GM23338 (cell line): Measurements from ENCODE around the gene ZBTB18. TPM values are rescaled to one million over a fixed set of nuclear protein-coding genes. Genes with fewer than 3 reads are reported as not detected.

Source experiments
- ATAC-seq: fragments of 200-7000 bp; cut with Tn5 transposase; 3 replicates; pipeline ENCODE4 v1.9.1; 2020
- DNase-seq: peaks from one replicate; pipeline ENCODE4 v3.0.0-alpha.2; 2015; ENCODE audit warnings: low spot score
- H2AFZ ChIP-seq: fragments of 200-600 bp; sonication (generic); 2 replicates; pipeline ENCODE4 v1.8.0; 2016; ENCODE audit warnings: antibody characterized with exemption, mild to moderate bottlenecking, moderate library complexity
- H3F3A ChIP-seq: fragments of 200-600 bp; sonication (generic); replicated peaks from 2 replicates; pipeline ENCODE4 v1.8.0; 2017; ENCODE audit warnings: antibody characterized with exemption, mixed run types, low read depth
- H3K27ac ChIP-seq: fragments of 200-600 bp; sonication (generic); 2 replicates; pipeline ENCODE4 v1.6.1; 2016; ENCODE audit warnings: low read depth
- H3K27me3 ChIP-seq: fragments of 200-600 bp; sonication (generic); 2 replicates; pipeline ENCODE4 v1.8.0; 2016; ENCODE audit warnings: mild to moderate bottlenecking, mixed run types, moderate library complexity; ENCODE audit not compliant: insufficient read depth
- H3K36me3 ChIP-seq: fragments of 200-600 bp; sonication (generic); 2 replicates; pipeline ENCODE4 v1.8.0; 2016; ENCODE audit warnings: mild to moderate bottlenecking; ENCODE audit not compliant: insufficient read depth
- H3K4me1 ChIP-seq: fragments of 200-600 bp; sonication (generic); 2 replicates; pipeline ENCODE4 v1.8.0; 2016; ENCODE audit warnings: mild to moderate bottlenecking, moderate library complexity; ENCODE audit not compliant: insufficient read depth
- H3K4me2 ChIP-seq: fragments of 200-600 bp; sonication (generic); 2 replicates; pipeline ENCODE4 v1.7.1; 2017; ENCODE audit warnings: mixed run types
- H3K4me3 ChIP-seq: fragments of 200-600 bp; sonication (generic); 2 replicates; pipeline ENCODE4 v1.6.1; 2016; ENCODE audit warnings: mixed run types
- H3K79me2 ChIP-seq: fragments of 200-600 bp; sonication (generic); replicated peaks from 2 replicates; pipeline ENCODE4 v1.8.0; 2017; ENCODE audit warnings: mild to moderate bottlenecking; ENCODE audit not compliant: insufficient read depth
- H3K9me2 ChIP-seq: fragments of 200-600 bp; sonication (generic); 2 replicates; pipeline ENCODE4 v1.8.0; 2017; ENCODE audit not compliant: insufficient read depth
- H4K20me1 ChIP-seq: fragments of 200-600 bp; sonication (generic); replicated peaks from 2 replicates; pipeline ENCODE4 v1.8.0; 2017; ENCODE audit warnings: mild to moderate bottlenecking; ENCODE audit not compliant: insufficient read depth
- H3K27ac Mint-ChIP-seq: 2 replicates; pipeline ENCODE4 v1.8.0; 2020; ENCODE audit warnings: inconsistent platforms, mild to moderate bottlenecking, moderate library complexity, mixed read lengths
- H3K27me3 Mint-ChIP-seq: 3 replicates; pipeline ENCODE4 v1.8.0; 2022; ENCODE audit warnings: low read depth, mild to moderate bottlenecking, moderate library complexity, mixed read lengths, inconsistent platforms; ENCODE audit not compliant: insufficient read depth, poor library complexity
- H3K36me3 Mint-ChIP-seq: 3 replicates; pipeline ENCODE4 v1.8.0; 2021; ENCODE audit warnings: low read depth, mild to moderate bottlenecking, inconsistent platforms, moderate library complexity, mixed read lengths
- H3K4me1 Mint-ChIP-seq: 3 replicates; pipeline ENCODE4 v1.8.0; 2020; ENCODE audit warnings: mild to moderate bottlenecking, inconsistent platforms, mixed read lengths
- H3K4me3 Mint-ChIP-seq: 3 replicates; pipeline ENCODE4 v1.8.0; 2021; ENCODE audit warnings: moderate library complexity, mild to moderate bottlenecking, inconsistent platforms, mixed read lengths
- H3K9me3 Mint-ChIP-seq: 3 replicates; pipeline ENCODE4 v1.8.0; 2020; ENCODE audit warnings: moderate library complexity, mild to moderate bottlenecking, inconsistent platforms, mixed read lengths
- CREB1 ChIP-seq: fragments of 250-450 bp; sonication (Bioruptor Pico); IDR thresholded peaks from 2 replicates; pipeline ENCODE4 v1.5.0; 2020; ENCODE audit warnings: low read depth, mild to moderate bottlenecking, moderate library complexity
- CTCF ChIP-seq, 2 experiments: fragments of 200-600 bp in 1 of 2; sonication (generic) in 1 of 2; conservative IDR thresholded peaks; 2 replicates each; pipeline versions ENCODE4 v1.5.1 to v1.6.1; 2016 to 2017; ENCODE audit warnings: antibody characterized with exemption in 2 of 2, low read depth in 2 of 2, mild to moderate bottlenecking in 2 of 2, moderate library complexity in 1 of 2
- ETS1 ChIP-seq: IDR thresholded peaks from 2 replicates; pipeline ENCODE4 v1.6.1; 2016; ENCODE audit warnings: antibody characterized with exemption
- EZH2 ChIP-seq: fragments of 200-600 bp; sonication (generic); IDR thresholded peaks from one replicate; pipeline ENCODE4 v1.8.0; 2017; ENCODE audit warnings: antibody characterized with exemption, mild to moderate bottlenecking, low read depth; ENCODE audit not compliant: unreplicated experiment
- NANOG ChIP-seq: IDR thresholded peaks from 2 replicates; pipeline ENCODE4 v1.6.1; 2016; ENCODE audit warnings: antibody characterized with exemption, borderline replicate concordance
- POLR2AphosphoS5 ChIP-seq: IDR thresholded peaks from 2 replicates; pipeline ENCODE4 v1.6.1; 2016; ENCODE audit warnings: antibody characterized with exemption, low read depth
- REST ChIP-seq: IDR thresholded peaks from one replicate; pipeline ENCODE4 v1.6.1; 2018; ENCODE audit warnings: antibody characterized with exemption; ENCODE audit not compliant: unreplicated experiment
- STAT1 ChIP-seq: IDR thresholded peaks from one replicate; pipeline ENCODE4 v1.6.1; 2016; ENCODE audit warnings: antibody characterized with exemption; ENCODE audit not compliant: unreplicated experiment
- ZNF331 ChIP-seq: fragments of 250-450 bp; sonication (Bioruptor Pico); IDR thresholded peaks from 2 replicates; pipeline ENCODE4 v1.5.0; 2020; ENCODE audit warnings: low read depth, mild to moderate bottlenecking, moderate library complexity
- polyA plus RNA-seq: library from polyadenylated mRNA; unstranded; fragments of >200 nt; fragmentation: Nextera tagmentation; extraction: Ambion mirVana; gene quantifications from 2 replicates; pipeline ENCODE4 v1.2.1, GENCODE V29; 2016
- total RNA-seq: library from RNA; depleted of rRNA; stranded (reverse); fragments of >200 nt; shearing (Covaris generic); gene quantifications from 2 replicates; pipeline ENCODE4 v1.2.3, GENCODE V29; 2014
- TF ChIP-seq, protein P1 (sequence below): fragments of 250-450 bp; sonication (Bioruptor Pico); IDR thresholded peaks from 2 replicates; pipeline ENCODE4 v1.5.0; 2020; ENCODE audit warnings: mild to moderate bottlenecking, moderate library complexity

ZBTB18 gene
- total and polyA plus RNA-seq, 2 experiments from 2014 or later, result 5.5 to 12.2 TPM

GRCh38 chr1:244011786-244012185 is 39.3 kb upstream of the ZBTB18 start (continued):
- TF ChIP-seq, protein P1, sequence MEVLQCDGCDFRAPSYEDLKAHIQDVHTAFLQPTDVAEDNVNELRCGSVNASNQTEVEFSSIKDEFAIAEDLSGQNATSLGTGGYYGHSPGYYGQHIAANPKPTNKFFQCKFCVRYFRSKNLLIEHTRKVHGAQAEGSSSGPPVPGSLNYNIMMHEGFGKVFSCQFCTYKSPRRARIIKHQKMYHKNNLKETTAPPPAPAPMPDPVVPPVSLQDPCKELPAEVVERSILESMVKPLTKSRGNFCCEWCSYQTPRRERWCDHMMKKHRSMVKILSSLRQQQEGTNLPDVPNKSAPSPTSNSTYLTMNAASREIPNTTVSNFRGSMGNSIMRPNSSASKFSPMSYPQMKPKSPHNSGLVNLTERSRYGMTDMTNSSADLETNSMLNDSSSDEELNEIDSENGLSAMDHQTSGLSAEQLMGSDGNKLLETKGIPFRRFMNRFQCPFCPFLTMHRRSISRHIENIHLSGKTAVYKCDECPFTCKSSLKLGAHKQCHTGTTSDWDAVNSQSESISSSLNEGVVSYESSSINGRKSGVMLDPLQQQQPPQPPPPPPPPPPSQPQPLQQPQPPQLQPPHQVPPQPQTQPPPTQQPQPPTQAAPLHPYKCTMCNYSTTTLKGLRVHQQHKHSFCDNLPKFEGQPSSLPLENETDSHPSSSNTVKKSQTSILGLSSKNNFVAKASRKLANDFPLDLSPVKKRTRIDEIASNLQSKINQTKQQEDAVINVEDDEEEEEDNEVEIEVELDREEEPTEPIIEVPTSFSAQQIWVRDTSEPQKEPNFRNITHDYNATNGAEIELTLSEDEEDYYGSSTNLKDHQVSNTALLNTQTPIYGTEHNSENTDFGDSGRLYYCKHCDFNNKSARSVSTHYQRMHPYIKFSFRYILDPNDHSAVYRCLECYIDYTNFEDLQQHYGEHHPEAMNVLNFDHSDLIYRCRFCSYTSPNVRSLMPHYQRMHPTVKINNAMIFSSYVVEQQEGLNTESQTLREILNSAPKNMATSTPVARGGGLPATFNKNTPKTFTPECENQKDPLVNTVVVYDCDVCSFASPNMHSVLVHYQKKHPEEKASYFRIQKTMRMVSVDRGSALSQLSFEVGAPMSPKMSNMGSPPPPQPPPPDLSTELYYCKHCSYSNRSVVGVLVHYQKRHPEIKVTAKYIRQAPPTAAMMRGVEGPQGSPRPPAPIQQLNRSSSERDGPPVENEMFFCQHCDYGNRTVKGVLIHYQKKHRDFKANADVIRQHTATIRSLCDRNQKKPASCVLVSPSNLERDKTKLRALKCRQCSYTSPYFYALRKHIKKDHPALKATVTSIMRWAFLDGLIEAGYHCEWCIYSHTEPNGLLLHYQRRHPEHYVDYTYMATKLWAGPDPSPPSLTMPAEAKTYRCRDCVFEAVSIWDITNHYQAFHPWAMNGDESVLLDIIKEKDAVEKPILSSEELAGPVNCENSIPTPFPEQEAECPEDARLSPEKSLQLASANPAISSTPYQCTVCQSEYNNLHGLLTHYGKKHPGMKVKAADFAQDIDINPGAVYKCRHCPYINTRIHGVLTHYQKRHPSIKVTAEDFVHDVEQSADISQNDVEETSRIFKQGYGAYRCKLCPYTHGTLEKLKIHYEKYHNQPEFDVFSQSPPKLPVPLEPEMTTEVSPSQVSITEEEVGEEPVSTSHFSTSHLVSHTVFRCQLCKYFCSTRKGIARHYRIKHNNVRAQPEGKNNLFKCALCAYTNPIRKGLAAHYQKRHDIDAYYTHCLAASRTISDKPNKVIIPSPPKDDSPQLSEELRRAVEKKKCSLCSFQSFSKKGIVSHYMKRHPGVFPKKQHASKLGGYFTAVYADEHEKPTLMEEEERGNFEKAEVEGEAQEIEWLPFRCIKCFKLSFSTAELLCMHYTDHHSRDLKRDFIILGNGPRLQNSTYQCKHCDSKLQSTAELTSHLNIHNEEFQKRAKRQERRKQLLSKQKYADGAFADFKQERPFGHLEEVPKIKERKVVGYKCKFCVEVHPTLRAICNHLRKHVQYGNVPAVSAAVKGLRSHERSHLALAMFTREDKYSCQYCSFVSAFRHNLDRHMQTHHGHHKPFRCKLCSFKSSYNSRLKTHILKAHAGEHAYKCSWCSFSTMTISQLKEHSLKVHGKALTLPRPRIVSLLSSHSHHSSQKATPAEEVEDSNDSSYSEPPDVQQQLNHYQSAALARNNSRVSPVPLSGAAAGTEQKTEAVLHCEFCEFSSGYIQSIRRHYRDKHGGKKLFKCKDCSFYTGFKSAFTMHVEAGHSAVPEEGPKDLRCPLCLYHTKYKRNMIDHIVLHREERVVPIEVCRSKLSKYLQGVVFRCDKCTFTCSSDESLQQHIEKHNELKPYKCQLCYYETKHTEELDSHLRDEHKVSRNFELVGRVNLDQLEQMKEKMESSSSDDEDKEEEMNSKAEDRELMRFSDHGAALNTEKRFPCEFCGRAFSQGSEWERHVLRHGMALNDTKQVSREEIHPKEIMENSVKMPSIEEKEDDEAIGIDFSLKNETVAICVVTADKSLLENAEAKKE (CRISPR knock-in tag), result no peak
- TF ChIP-seq CTCF (conservative IDR thresholded peaks at IDR 0.05; ENCODE audit: low read depth in 2 of 2) (no peak), CREB1 (CRISPR knock-in tag) (no peak), ZNF331 (CRISPR knock-in tag) (no peak)

- Histone ChIP-seq H3F3A (no peaks in the 10 kb centered on the region), H3K9me2 (peaks cover 2% of the 10 kb centered on the region; the same call in 1 of the 2 replicates), H4K20me1 (no peaks in the 10 kb centered on the region), H3K4me2 (peak overlapping the region; percentile 47), H3K27me3 (no peaks in the 10 kb centered on the region), H3K4me1 (peaks cover 24% of the 10 kb centered on the region), H2AFZ (0 out of 2 replicates have a peak overlapping the region, but pooled peaks have one; percentile 4), H3K79me2 (no peaks in the 10 kb centered on the region), H3K4me3 (0 out of 2 replicates have a peak overlapping the region, but pooled peaks have one; percentile 5), H3K27ac (no peak overlapping the region), H3K36me3 (no peaks in the 10 kb centered on the region)
- Mint-ChIP-seq H3K4me1 (peaks cover 18% of the 10 kb centered on the region), H3K36me3 (no peaks in the 10 kb centered on the region), H3K27me3 (no peaks in the 10 kb centered on the region), H3K9me3 (no peaks in the 10 kb centered on the region), H3K27ac (no peak overlapping the region; the same call in 1 of the 2 replicates), H3K4me3 (peak overlapping the region; percentile 19; the same call in 1 of the 3 replicates)
- ATAC-seq (peak; percentile 85), DNase-seq (peak; percentile 52)
- no peak for TF ChIP-seq ETS1
- TF ChIP-seq EZH2, result no peak
- no peak for TF ChIP-seq REST
- no peak for TF ChIP-seq NANOG
- TF ChIP-seq CREB1 (CRISPR knock-in tag), result no peak
- TF ChIP-seq POLR2AphosphoS5, result no peak
- no peak for TF ChIP-seq STAT1
- TF ChIP-seq ZNF331 (CRISPR knock-in tag), result no peak
These were observed 38.9 kb upstream of the ZBTB18 start for GRCh38 chr1:244012202-244012601.
